HepG2 (cell line): ENCODE measurements around the gene DGKG. TPM values are rescaled to one million over a fixed set of nuclear protein-coding genes. Genes with fewer than 3 reads are reported as not detected.

Source experiments
- CBX5 ChIP-seq: sonication (generic); formaldehyde crosslinking; IDR thresholded peaks from 2 replicates; pipeline ENCODE4 v1.4.0; 2020; ENCODE audit warnings: missing genetic modification reagents, borderline replicate concordance
- GATAD2A ChIP-seq: IDR thresholded peaks from 2 replicates; pipeline ENCODE4 v1.6.1; 2016
- HNRNPUL1 ChIP-seq: fragments of 200-400 bp; formaldehyde crosslinking; IDR thresholded peaks from 2 replicates; pipeline ENCODE4 v1.6.1; 2017; ENCODE audit warnings: low read depth, mild to moderate bottlenecking, low read length, moderate library complexity
- IRF2 ChIP-seq: IDR thresholded peaks from 2 replicates; pipeline ENCODE4 v1.6.1; 2018; ENCODE audit warnings: missing genetic modification reagents, missing compliant biosample characterization
- NFIB ChIP-seq: sonication (generic); formaldehyde crosslinking; IDR thresholded peaks from 2 replicates; pipeline ENCODE4 v1.9.0; 2021; ENCODE audit warnings: missing genetic modification reagents, mild to moderate bottlenecking, borderline replicate concordance
- PITX1 ChIP-seq: sonication (generic); formaldehyde crosslinking; IDR thresholded peaks from 2 replicates; pipeline ENCODE4 v1.5.1; 2020; ENCODE audit warnings: mild to moderate bottlenecking, missing genetic modification reagents
- SNRNP70 ChIP-seq: fragments of 200-400 bp; formaldehyde crosslinking; IDR thresholded peaks from 2 replicates; pipeline ENCODE4 v1.6.1; 2017; ENCODE audit warnings: mild to moderate bottlenecking, low read depth, low read length, moderate library complexity
- ZKSCAN1 ChIP-seq: fragments of 150-350 bp; IDR thresholded peaks from 2 replicates; pipeline ENCODE4 v1.6.1; 2014; ENCODE audit warnings: low read length
- ZNF30 ChIP-seq: sonication (generic); formaldehyde crosslinking; IDR thresholded peaks from 2 replicates; pipeline ENCODE4 v1.5.0; 2020; ENCODE audit warnings: mild to moderate bottlenecking, missing genetic modification reagents
- polyA plus RNA-seq, 8 experiments: library from polyadenylated mRNA; depleted of rRNA in 3 of 8; stranded (reverse) in 7 of 8; unstranded in 1 of 8; fragments of >200 nt; fragmentation: Illumina TruSeq in 4 of 8; extraction: Trizol in 4 of 8; gene quantifications; 2 replicates each; pipeline versions ENCODE4 v1.2.1 to v1.2.3, GENCODE V29; 2011 to 2016; ENCODE audit warnings: low read depth in 4 of 8, missing spikeins in 1 of 8, mixed read lengths in 1 of 8; ENCODE audit not compliant: insufficient read depth in 1 of 8
- total RNA-seq, 5 experiments: library from RNA; depleted of rRNA; stranded (reverse); fragments of >200 nt; fragmentation: Illumina TruSeq; extraction: Trizol; gene quantifications; 2 replicates each; pipeline ENCODE4 v1.2.3, GENCODE V29; 2016; ENCODE audit warnings: low read depth in 1 of 5
- TF ChIP-seq, protein P1 (sequence below): sonication (generic); formaldehyde crosslinking; IDR thresholded peaks from 2 replicates; pipeline ENCODE4 v1.8.0; 2022; ENCODE audit warnings: low read depth, missing genetic modification reagents
- TF ChIP-seq, protein P2 (sequence below): sonication (generic); formaldehyde crosslinking; IDR thresholded peaks from 2 replicates; pipeline ENCODE4 v1.5.0; 2020; ENCODE audit warnings: missing genetic modification reagents, mild to moderate bottlenecking, borderline replicate concordance
- TF ChIP-seq, protein P3 (sequence below): IDR thresholded peaks from 2 replicates; pipeline ENCODE4 v1.6.1; 2012; ENCODE audit warnings: low read depth, low read length, improper control_type of control experiment
- TF ChIP-seq, protein P4 (sequence below): sonication (generic); formaldehyde crosslinking; IDR thresholded peaks from 2 replicates; pipeline ENCODE4 v1.8.0; 2023; ENCODE audit warnings: mild to moderate bottlenecking, missing genetic modification reagents
- TF ChIP-seq, protein P5 (sequence below): sonication (generic); formaldehyde crosslinking; IDR thresholded peaks from 2 replicates; pipeline ENCODE4 v1.4.0; 2020; ENCODE audit warnings: missing genetic modification reagents
- TF ChIP-seq, protein P6 (sequence below): sonication (generic); formaldehyde crosslinking; conservative IDR thresholded peaks from 2 replicates; pipeline ENCODE4 v1.8.0; 2022; ENCODE audit warnings: low read depth, missing genetic modification reagents
- TF ChIP-seq, protein P7 (sequence below): sonication (generic); formaldehyde crosslinking; IDR thresholded peaks from 2 replicates; pipeline ENCODE4 v1.4.0; 2020; ENCODE audit warnings: low read depth, mild to moderate bottlenecking, missing genetic modification reagents
- TF ChIP-seq, protein P8 (sequence below): sonication (generic); formaldehyde crosslinking; IDR thresholded peaks from 2 replicates; pipeline ENCODE4 v1.4.0; 2020; ENCODE audit warnings: missing genetic modification reagents, borderline replicate concordance

Gene DGKG
- total and polyA plus RNA-seq, 2 of the 13 experiments (the other 11 are each of a cell fraction or from before 2014, with no cell fraction given): 3.8 to 6.2 TPM

DNA sequence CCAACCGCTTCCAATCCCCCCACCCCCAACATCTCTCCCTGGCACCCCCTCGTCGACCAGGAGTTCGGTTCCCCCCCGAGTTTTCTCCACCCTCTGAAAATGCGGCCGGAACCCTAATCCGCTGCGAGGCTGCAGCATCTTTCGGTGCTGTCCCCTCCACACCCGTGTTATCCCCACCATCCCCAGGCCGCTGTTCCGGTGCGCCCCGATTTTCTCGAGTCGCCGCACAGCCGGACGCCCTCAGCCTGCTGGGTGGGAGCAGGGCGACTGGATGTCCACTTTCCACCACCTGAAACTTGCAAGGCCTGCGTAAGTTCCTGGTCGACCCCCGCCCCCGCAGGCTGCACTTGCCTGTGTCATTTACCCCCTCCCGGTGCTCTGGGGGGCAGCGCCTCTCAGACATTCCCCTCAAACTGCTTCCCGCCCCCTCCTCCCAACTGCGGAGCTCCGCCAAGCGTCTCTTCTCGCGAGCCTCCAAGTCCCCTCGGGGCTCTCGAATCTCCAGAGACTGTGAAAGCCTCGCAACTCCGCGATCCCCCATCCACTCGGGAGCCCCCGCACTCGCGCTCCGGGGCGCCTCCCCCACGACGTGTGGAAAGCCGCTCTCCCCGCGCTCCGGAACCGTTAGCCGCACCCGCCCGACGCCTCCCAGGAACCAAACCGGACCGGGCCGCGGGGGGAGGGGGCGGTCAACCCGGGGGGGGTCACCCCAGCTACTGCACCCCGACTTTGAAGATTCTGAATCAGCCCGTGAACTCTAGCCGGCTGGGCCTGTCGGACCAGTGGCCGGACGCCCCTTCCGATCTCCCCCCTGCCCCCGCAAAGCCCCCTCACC is 253.7 kb downstream of the DGKG start (continued):
- TF ChIP-seq, protein P1, sequence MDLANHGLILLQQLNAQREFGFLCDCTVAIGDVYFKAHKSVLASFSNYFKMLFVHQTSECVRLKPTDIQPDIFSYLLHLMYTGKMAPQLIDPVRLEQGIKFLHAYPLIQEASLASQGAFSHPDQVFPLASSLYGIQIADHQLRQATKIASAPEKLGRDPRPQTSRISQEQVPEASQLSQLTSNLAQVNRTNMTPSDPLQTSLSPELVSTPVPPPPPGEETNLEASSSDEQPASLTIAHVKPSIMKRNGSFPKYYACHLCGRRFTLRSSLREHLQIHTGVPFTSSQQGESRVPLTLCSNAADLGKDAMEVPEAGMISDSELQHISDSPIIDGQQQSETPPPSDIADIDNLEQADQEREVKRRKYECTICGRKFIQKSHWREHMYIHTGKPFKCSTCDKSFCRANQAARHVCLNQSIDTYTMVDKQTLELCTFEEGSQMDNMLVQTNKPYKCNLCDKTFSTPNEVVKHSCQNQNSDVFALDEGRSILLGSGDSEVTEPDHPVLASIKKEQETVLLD (CRISPR knock-in tag): no peak
- TF ChIP-seq CBX5 (CRISPR knock-in tag) (no peak), ZKSCAN1 (no peak), ZNF30 (no peak), SNRNP70 (no peak), GATAD2A (no peak), PITX1 (CRISPR knock-in tag) (no peak), IRF2 (no peak), NFIB (no peak), HNRNPUL1 (no peak)
- TF ChIP-seq, protein P2, sequence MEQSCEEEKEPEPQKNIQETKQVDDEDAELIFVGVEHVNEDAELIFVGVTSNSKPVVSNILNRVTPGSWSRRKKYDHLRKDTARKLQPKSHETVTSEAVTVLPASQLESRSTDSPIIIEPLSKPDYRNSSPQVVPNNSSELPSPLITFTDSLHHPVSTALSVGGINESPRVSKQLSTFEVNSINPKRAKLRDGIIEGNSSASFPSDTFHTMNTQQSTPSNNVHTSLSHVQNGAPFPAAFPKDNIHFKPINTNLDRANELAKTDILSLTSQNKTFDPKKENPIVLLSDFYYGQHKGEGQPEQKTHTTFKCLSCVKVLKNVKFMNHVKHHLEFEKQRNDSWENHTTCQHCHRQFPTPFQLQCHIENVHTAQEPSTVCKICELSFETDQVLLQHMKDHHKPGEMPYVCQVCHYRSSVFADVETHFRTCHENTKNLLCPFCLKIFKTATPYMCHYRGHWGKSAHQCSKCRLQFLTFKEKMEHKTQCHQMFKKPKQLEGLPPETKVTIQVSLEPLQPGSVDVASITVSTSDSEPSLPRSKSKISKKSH (CRISPR knock-in tag): no peak
- TF ChIP-seq, protein P3, sequence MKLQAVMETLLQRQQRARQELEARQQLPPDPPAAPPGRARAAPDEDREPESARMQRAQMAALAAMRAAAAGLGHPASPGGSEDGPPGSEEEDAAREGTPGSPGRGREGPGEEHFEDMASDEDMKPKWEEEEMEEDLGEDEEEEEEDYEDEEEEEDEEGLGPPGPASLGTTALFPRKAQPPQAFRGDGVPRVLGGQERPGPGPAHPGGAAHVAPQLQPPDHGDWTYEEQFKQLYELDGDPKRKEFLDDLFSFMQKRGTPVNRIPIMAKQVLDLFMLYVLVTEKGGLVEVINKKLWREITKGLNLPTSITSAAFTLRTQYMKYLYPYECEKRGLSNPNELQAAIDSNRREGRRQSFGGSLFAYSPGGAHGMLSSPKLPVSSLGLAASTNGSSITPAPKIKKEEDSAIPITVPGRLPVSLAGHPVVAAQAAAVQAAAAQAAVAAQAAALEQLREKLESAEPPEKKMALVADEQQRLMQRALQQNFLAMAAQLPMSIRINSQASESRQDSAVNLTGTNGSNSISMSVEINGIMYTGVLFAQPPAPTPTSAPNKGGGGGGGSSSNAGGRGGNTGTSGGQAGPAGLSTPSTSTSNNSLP: no peak
- TF ChIP-seq, protein P4, sequence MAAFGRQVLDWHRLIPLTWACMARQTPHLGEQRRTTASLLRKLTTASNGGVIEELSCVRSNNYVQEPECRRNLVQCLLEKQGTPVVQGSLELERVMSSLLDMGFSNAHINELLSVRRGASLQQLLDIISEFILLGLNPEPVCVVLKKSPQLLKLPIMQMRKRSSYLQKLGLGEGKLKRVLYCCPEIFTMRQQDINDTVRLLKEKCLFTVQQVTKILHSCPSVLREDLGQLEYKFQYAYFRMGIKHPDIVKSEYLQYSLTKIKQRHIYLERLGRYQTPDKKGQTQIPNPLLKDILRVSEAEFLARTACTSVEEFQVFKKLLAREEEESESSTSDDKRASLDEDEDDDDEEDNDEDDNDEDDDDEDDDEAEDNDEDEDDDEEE (CRISPR knock-in tag): no peak
- TF ChIP-seq, protein P5, sequence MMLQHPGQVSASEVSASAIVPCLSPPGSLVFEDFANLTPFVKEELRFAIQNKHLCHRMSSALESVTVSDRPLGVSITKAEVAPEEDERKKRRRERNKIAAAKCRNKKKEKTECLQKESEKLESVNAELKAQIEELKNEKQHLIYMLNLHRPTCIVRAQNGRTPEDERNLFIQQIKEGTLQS: no peak
- TF ChIP-seq, protein P6, sequence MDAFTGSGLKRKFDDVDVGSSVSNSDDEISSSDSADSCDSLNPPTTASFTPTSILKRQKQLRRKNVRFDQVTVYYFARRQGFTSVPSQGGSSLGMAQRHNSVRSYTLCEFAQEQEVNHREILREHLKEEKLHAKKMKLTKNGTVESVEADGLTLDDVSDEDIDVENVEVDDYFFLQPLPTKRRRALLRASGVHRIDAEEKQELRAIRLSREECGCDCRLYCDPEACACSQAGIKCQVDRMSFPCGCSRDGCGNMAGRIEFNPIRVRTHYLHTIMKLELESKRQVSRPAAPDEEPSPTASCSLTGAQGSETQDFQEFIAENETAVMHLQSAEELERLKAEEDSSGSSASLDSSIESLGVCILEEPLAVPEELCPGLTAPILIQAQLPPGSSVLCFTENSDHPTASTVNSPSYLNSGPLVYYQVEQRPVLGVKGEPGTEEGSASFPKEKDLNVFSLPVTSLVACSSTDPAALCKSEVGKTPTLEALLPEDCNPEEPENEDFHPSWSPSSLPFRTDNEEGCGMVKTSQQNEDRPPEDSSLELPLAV (CRISPR knock-in tag): no peak
- TF ChIP-seq, protein P7, sequence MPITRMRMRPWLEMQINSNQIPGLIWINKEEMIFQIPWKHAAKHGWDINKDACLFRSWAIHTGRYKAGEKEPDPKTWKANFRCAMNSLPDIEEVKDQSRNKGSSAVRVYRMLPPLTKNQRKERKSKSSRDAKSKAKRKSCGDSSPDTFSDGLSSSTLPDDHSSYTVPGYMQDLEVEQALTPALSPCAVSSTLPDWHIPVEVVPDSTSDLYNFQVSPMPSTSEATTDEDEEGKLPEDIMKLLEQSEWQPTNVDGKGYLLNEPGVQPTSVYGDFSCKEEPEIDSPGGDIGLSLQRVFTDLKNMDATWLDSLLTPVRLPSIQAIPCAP: no peak
- TF ChIP-seq, protein P8, sequence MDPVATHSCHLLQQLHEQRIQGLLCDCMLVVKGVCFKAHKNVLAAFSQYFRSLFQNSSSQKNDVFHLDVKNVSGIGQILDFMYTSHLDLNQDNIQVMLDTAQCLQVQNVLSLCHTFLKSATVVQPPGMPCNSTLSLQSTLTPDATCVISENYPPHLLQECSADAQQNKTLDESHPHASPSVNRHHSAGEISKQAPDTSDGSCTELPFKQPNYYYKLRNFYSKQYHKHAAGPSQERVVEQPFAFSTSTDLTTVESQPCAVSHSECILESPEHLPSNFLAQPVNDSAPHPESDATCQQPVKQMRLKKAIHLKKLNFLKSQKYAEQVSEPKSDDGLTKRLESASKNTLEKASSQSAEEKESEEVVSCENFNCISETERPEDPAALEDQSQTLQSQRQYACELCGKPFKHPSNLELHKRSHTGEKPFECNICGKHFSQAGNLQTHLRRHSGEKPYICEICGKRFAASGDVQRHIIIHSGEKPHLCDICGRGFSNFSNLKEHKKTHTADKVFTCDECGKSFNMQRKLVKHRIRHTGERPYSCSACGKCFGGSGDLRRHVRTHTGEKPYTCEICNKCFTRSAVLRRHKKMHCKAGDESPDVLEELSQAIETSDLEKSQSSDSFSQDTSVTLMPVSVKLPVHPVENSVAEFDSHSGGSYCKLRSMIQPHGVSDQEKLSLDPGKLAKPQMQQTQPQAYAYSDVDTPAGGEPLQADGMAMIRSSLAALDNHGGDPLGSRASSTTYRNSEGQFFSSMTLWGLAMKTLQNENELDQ (CRISPR knock-in tag): no peak
